ENCODE measurements around the gene PCSK4.

DNA sequence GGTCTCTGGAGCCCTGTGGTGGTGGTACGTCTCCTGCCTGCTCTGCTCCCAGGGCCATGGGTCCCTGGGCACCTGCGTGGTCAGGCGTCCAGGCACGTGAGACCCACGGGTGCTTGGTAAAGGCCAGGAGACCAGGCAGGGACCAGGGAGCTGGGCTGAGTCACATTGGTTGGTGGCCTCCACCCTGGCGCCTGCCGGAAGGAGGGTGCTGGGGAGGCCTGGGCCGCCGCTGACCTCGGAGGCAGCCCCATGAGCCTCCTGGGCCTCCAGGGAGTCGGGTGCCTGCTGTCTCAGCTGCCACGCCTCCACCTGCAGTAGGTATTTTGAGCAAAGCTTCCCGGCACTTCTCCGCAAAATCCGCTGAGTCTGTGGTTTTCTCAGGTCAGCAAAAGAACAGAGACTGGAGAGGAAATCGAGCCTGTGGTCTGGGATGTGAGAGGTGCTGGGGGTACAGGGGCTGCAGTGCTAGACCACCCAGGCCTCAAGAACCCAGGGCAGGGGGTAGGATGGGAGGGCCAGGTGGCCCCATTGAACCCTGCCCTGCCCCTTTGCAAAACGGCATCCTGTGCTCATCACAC, 30.1 kb upstream of the PCSK4 start:
- TF ChIP-seq EZH2 (IDR thresholded peaks at IDR 0.05; ENCODE audit: borderline replicate concordance, low read depth, low read length, severe bottlenecking) (no peak), POLR2A (IDR thresholded peaks at IDR 0.05; ENCODE audit: low read depth, low read length) (no peak)
- TF ChIP-seq, protein P1, sequence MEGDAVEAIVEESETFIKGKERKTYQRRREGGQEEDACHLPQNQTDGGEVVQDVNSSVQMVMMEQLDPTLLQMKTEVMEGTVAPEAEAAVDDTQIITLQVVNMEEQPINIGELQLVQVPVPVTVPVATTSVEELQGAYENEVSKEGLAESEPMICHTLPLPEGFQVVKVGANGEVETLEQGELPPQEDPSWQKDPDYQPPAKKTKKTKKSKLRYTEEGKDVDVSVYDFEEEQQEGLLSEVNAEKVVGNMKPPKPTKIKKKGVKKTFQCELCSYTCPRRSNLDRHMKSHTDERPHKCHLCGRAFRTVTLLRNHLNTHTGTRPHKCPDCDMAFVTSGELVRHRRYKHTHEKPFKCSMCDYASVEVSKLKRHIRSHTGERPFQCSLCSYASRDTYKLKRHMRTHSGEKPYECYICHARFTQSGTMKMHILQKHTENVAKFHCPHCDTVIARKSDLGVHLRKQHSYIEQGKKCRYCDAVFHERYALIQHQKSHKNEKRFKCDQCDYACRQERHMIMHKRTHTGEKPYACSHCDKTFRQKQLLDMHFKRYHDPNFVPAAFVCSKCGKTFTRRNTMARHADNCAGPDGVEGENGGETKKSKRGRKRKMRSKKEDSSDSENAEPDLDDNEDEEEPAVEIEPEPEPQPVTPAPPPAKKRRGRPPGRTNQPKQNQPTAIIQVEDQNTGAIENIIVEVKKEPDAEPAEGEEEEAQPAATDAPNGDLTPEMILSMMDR (IDR thresholded peaks at IDR 0.05; ENCODE audit: extremely low read depth in 1 of 2, insufficient read depth in 1 of 2, low read depth in 1 of 2, low read length in 2 of 2) = no peak

All from endothelial cell of umbilical vein (primary cell).